SK-MEL-5 (cell line): ENCODE results near the gene FARP2. TPM values are rescaled to one million over a fixed set of nuclear protein-coding genes. Genes with fewer than 3 reads are reported as not detected.

Source experiments
- DNase-seq: peaks from one replicate; pipeline ENCODE4 v3.0.0-alpha.2; 2016; ENCODE audit warnings: low read depth, low spot score
- in situ Hi-C: cut with HindIII; loops from 2 replicates; pipeline ENCODE4 v1.10.0; 2016; ENCODE audit warnings: low sequenced_read_pairs, high pct_unique_total_duplicates, low pct_unique_long_range_greater_than_20kb
- small RNA-seq, 2 experiments: library from RNA; depleted of rRNA; stranded (forward); fragments of <200 nt; gene quantifications; one replicate each; pipeline ENCODE3, GENCODE V24; 2014
- total RNA-seq: library from RNA; depleted of rRNA; stranded (reverse); fragments of >200 nt; shearing (Covaris generic); gene quantifications from 2 replicates; pipeline ENCODE4 v1.2.3, GENCODE V29; 2014; rRNA removed

FARP2 gene
- total RNA-seq, 1 experiment from 2014 or later = 344 TPM

GRCh38 chr2:241541564-241542277 lies 185.6 kb downstream of the FARP2 start:
- no peak for DNase-seq
- in situ Hi-C loops = no loop called here

GRCh38 chr2:241542278-241542605 lies 186.2 kb downstream of the FARP2 start:
- no peak for DNase-seq
- in situ Hi-C loops = no loop called here

Small RNA genes lying within 50 kb of the gene (small RNA-seq; reads per million reads assigned to genes)
- gene MIR3133 = 0 reads per million in 2 experiments

Other genes starting within 250 kb of the FARP2 start
- gene PASK, start 206.8 kb upstream of the FARP2 start, total RNA-seq = 2.8 and 3.4 TPM in 2 replicates
- 24.0 and 26.5 TPM in 2 replicates for gene PPP1R7, start 205.8 kb upstream of the FARP2 start, total RNA-seq
- 0.32 and 0.37 TPM in 2 replicates for gene ANO7, start 167.6 kb upstream of the FARP2 start, total RNA-seq
- 582 and 592 TPM in 2 replicates for gene HDLBP, start 40.6 kb upstream of the FARP2 start, total RNA-seq
- gene SEPTIN2, start 40.4 kb upstream of the FARP2 start, total RNA-seq = 261 and 268 TPM in 2 replicates
- gene STK25, start 152.3 kb downstream of the FARP2 start, total RNA-seq = 55.9 and 64.2 TPM in 2 replicates
- 9.0 and 10.6 TPM in 2 replicates for gene BOK, start 202.5 kb downstream of the FARP2 start, total RNA-seq